ENCODE results near the gene TMEM121. TPM values are rescaled to one million over a fixed set of nuclear protein-coding genes. Genes with fewer than 3 reads are reported as not detected.

Gene TMEM121
- polyA plus RNA-seq, 1 of the 3 experiments (the other 2 are of a cell fraction), result 9.1 TPM

- no peak for TF ChIP-seq RFX5 (IDR thresholded peaks at IDR 0.05; ENCODE audit: low read length)
- TF ChIP-seq SMC3 (IDR thresholded peaks at IDR 0.05; ENCODE audit: low read depth, low read length), result no peak
- TF ChIP-seq RAD21 (IDR thresholded peaks at IDR 0.05; ENCODE audit: low read length), result no peak
- TF ChIP-seq, protein P1, sequence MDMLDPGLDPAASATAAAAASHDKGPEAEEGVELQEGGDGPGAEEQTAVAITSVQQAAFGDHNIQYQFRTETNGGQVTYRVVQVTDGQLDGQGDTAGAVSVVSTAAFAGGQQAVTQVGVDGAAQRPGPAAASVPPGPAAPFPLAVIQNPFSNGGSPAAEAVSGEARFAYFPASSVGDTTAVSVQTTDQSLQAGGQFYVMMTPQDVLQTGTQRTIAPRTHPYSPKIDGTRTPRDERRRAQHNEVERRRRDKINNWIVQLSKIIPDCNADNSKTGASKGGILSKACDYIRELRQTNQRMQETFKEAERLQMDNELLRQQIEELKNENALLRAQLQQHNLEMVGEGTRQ (IDR thresholded peaks at IDR 0.05; ENCODE audit: borderline replicate concordance, low read depth, low read length), result no peak
- TF ChIP-seq SIN3A (IDR thresholded peaks at IDR 0.05; ENCODE audit: borderline replicate concordance, low read depth, low read length), result no peak
- TF ChIP-seq RXRA (IDR thresholded peaks at IDR 0.05; ENCODE audit: borderline replicate concordance, low read depth), result no peak
- no peak for TF ChIP-seq POLR2AphosphoS5 (IDR thresholded peaks at IDR 0.05; ENCODE audit: low read depth, low read length)
- no peak for TF ChIP-seq EP300 (IDR thresholded peaks at IDR 0.05; ENCODE audit: borderline replicate concordance in 1 of 2, low read depth in 1 of 2, low read length in 1 of 2)
- TF ChIP-seq MXI1 (IDR thresholded peaks at IDR 0.05; ENCODE audit: low read depth, low read length), result no peak
- TF ChIP-seq, protein P2, sequence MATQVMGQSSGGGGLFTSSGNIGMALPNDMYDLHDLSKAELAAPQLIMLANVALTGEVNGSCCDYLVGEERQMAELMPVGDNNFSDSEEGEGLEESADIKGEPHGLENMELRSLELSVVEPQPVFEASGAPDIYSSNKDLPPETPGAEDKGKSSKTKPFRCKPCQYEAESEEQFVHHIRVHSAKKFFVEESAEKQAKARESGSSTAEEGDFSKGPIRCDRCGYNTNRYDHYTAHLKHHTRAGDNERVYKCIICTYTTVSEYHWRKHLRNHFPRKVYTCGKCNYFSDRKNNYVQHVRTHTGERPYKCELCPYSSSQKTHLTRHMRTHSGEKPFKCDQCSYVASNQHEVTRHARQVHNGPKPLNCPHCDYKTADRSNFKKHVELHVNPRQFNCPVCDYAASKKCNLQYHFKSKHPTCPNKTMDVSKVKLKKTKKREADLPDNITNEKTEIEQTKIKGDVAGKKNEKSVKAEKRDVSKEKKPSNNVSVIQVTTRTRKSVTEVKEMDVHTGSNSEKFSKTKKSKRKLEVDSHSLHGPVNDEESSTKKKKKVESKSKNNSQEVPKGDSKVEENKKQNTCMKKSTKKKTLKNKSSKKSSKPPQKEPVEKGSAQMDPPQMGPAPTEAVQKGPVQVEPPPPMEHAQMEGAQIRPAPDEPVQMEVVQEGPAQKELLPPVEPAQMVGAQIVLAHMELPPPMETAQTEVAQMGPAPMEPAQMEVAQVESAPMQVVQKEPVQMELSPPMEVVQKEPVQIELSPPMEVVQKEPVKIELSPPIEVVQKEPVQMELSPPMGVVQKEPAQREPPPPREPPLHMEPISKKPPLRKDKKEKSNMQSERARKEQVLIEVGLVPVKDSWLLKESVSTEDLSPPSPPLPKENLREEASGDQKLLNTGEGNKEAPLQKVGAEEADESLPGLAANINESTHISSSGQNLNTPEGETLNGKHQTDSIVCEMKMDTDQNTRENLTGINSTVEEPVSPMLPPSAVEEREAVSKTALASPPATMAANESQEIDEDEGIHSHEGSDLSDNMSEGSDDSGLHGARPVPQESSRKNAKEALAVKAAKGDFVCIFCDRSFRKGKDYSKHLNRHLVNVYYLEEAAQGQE (IDR thresholded peaks at IDR 0.05; ENCODE audit: low read depth, low read length), result no peak
- TF ChIP-seq, protein P3, sequence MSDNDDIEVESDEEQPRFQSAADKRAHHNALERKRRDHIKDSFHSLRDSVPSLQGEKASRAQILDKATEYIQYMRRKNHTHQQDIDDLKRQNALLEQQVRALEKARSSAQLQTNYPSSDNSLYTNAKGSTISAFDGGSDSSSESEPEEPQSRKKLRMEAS (IDR thresholded peaks at IDR 0.05; ENCODE audit: low read depth), result no peak
- TF ChIP-seq TEAD4 (IDR thresholded peaks at IDR 0.05; ENCODE audit: borderline replicate concordance, insufficient read depth), result no peak
- no peak for TF ChIP-seq EZH2phosphoT487 (IDR thresholded peaks at IDR 0.05; ENCODE audit: borderline replicate concordance, low read depth)
- no peak for TF ChIP-seq YY1 (IDR thresholded peaks at IDR 0.05; ENCODE audit: low read depth)
- TF ChIP-seq CHD2 (IDR thresholded peaks at IDR 0.05; ENCODE audit: low read length, partially characterized antibody), result no peak
- no peak for TF ChIP-seq ELF1 (IDR thresholded peaks at IDR 0.05)
- no peak for TF ChIP-seq GABPA (IDR thresholded peaks at IDR 0.05; ENCODE audit: low read depth)
- H3K27me3 ChIP-seq (ENCODE audit: insufficient read depth), result no peaks in the 10 kb centered on the region
- no peaks in the 10 kb centered on the region for H3K9me2 ChIP-seq
- H3K4me2 ChIP-seq, result no peak overlapping the region
- H3K36me3 ChIP-seq (replicated peaks in 1 of 2; ENCODE audit: control insufficient read depth in 1 of 2, insufficient read depth in 2 of 2, low read length in 1 of 2), result no peaks in the 10 kb centered on the region
- H3K9me3 ChIP-seq, result no peaks in the 10 kb centered on the region
- peaks cover 22 to 60% of the 10 kb centered on the region in 2 experiments; a peak in 3 of 4 replicates for H3K4me1 ChIP-seq (ENCODE audit: control insufficient read depth in 1 of 2, insufficient read depth in 2 of 2, low read depth in 1 of 2, low read length in 1 of 2)
- WGBS (ENCODE audit: low lambda C conversion rate), result 83% methylated on average over 16 of the region's 48 CpGs
- H3K79me2 ChIP-seq (ENCODE audit: insufficient read depth), result peaks cover 8% of the 10 kb centered on the region; the same call in 1 of the 2 replicates
- H3F3A ChIP-seq (replicated peaks; ENCODE audit: insufficient read depth), result peaks cover 3% of the 10 kb centered on the region
- H3K9ac ChIP-seq, result no peak overlapping the region
- peaks cover 9% of the 10 kb centered on the region; the same call in 1 of the 2 replicates for H4K20me1 ChIP-seq (ENCODE audit: insufficient read depth)
- H2AFZ ChIP-seq (ENCODE audit: low read depth), result no peak overlapping the region
- H3K4me3 ChIP-seq (ENCODE audit: low read depth in 2 of 2, low read length in 1 of 2), result no peak overlapping the region
- DNase-seq, result no peak
- no peak overlapping the region for H3K27ac ChIP-seq (ENCODE audit: low read depth in 2 of 2, low read length in 1 of 2)
- POLR2A ChIA-PET, result no interaction called here
- CTCF ChIA-PET, result interaction anchor here (1.4 to 7.2 kb wide), 3 partner anchors 36 to 116 kb away, joined by 3 to 74 read pairs (median 5); no protein-coding TSS in a partner anchor
Observed at GRCh38 chr14:105487449-105487985, 38.9 kb upstream of the TMEM121 start.

Measured in SK-N-SH (cell line).